Glutamatergic neuron (in vitro differentiated cells): ENCODE data around the gene MAP1LC3B2. TPM values are rescaled to one million over a fixed set of nuclear protein-coding genes. Genes with fewer than 3 reads are reported as not detected.

Source experiments
- DNase-seq: peaks from one replicate; pipeline ENCODE4 v3.0.0; 2022
- H3K27ac Mint-ChIP-seq: one replicate; pipeline ENCODE4 v1.8.0; 2020; ENCODE audit warnings: mild to moderate bottlenecking, mixed read lengths, inconsistent platforms; ENCODE audit not compliant: unreplicated experiment
- H3K27me3 Mint-ChIP-seq: one replicate; pipeline ENCODE4 v1.8.0; 2020; ENCODE audit warnings: mild to moderate bottlenecking, moderate library complexity, mixed read lengths, inconsistent platforms; ENCODE audit not compliant: unreplicated experiment
- H3K36me3 Mint-ChIP-seq: one replicate; pipeline ENCODE4 v1.8.0; 2020; ENCODE audit warnings: mild to moderate bottlenecking, mixed read lengths, inconsistent platforms; ENCODE audit not compliant: unreplicated experiment
- H3K4me1 Mint-ChIP-seq: one replicate; pipeline ENCODE4 v1.8.0; 2020; ENCODE audit warnings: mild to moderate bottlenecking, low read depth, mixed read lengths, inconsistent platforms; ENCODE audit not compliant: unreplicated experiment
- H3K4me3 Mint-ChIP-seq: one replicate; pipeline ENCODE4 v1.8.0; 2020; ENCODE audit warnings: mild to moderate bottlenecking, mixed read lengths, inconsistent platforms; ENCODE audit not compliant: unreplicated experiment
- H3K9me3 Mint-ChIP-seq: one replicate; pipeline ENCODE4 v1.8.0; 2020; ENCODE audit warnings: mild to moderate bottlenecking, moderate library complexity, mixed read lengths, inconsistent platforms; ENCODE audit not compliant: unreplicated experiment
- total RNA-seq: library from RNA; stranded (reverse); fragmentation: NEBNext Ultra II Directional; extraction: Animal tissue kit (Norgen Biotek cat#: 25700); gene quantifications from one replicate; pipeline ENCODE4 v1.2.1, GENCODE V29; 2021; ENCODE audit not compliant: unreplicated experiment
- TF ChIP-seq, protein P1 (sequence below): fragments of 200-600 bp; sonication (generic); IDR thresholded peaks from one replicate; pipeline ENCODE4 v1.5.0; 2021; ENCODE audit not compliant: partially characterized antibody, unreplicated experiment

MAP1LC3B2 gene
- total RNA-seq, 1 donor from 2014 or later, result 4.4 TPM

DNA sequence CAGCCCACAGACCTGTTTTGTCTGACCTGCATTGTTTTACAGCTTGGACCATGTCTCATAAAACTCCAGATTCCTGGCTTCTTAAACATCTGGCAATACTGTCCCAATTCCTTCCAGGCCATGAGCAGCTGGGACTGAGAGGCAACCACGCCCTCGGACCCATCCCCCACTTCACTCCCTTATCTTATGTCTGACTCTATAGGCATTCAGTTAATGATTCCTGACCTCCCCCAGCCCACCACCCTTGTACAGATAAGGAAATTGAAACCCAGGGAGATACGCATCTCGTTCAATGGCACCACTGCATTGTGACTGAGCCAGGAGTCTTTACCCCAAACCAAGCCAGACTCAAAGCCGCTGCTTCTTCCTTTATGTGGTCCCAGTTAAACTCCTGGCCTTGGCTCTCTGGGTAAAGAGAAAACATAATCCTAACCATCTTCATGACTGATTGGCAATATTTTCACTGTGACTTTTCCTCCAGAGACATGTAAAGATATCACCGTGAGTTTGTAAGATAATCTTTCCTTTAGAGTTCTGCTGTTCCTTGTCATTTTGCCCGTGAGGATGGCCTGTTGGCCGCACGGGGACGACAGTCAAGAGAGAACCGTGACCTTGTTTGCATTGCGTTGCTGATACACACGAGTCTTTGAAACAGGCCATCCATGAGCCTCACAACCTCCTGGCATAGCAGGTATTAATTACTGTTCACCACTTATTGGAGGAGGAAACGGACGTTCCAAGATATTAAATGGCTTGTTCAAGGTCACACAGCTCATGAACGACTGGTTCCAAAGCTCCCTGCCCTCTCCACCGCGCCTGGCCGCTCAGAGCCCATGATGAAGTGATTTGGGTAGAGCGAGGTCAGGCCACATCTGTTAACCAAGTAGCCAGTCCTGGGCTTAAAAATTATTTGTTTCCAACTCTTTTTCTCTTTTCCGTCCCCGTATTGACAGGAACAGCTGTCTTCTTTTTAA lies 39.4 kb downstream of the MAP1LC3B2 start:
- Mint-ChIP-seq H3K9me3 (peaks cover 5% of the 10 kb centered on the region), H3K4me1 (peaks cover 6% of the 10 kb centered on the region), H3K27me3 (peaks cover 4% of the 10 kb centered on the region), H3K4me3 (no peak overlapping the region), H3K27ac (no peak overlapping the region), H3K36me3 (no peaks in the 10 kb centered on the region)
- no peak for DNase-seq
- TF ChIP-seq, protein P1, sequence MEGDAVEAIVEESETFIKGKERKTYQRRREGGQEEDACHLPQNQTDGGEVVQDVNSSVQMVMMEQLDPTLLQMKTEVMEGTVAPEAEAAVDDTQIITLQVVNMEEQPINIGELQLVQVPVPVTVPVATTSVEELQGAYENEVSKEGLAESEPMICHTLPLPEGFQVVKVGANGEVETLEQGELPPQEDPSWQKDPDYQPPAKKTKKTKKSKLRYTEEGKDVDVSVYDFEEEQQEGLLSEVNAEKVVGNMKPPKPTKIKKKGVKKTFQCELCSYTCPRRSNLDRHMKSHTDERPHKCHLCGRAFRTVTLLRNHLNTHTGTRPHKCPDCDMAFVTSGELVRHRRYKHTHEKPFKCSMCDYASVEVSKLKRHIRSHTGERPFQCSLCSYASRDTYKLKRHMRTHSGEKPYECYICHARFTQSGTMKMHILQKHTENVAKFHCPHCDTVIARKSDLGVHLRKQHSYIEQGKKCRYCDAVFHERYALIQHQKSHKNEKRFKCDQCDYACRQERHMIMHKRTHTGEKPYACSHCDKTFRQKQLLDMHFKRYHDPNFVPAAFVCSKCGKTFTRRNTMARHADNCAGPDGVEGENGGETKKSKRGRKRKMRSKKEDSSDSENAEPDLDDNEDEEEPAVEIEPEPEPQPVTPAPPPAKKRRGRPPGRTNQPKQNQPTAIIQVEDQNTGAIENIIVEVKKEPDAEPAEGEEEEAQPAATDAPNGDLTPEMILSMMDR, result no peak

- Mint-ChIP-seq H3K27me3 (peaks cover 6% of the 10 kb centered on the region), H3K36me3 (no peaks in the 10 kb centered on the region), H3K4me1 (peaks cover 8% of the 10 kb centered on the region), H3K9me3 (peaks cover 7% of the 10 kb centered on the region), H3K4me3 (no peak overlapping the region), H3K27ac (no peak overlapping the region)
- peak; percentile 78 for DNase-seq
- TF ChIP-seq, protein P1, result peak; percentile 66
Measured at GRCh38 chr12:116599285-116600136, 40.3 kb downstream of the MAP1LC3B2 start.

DNA sequence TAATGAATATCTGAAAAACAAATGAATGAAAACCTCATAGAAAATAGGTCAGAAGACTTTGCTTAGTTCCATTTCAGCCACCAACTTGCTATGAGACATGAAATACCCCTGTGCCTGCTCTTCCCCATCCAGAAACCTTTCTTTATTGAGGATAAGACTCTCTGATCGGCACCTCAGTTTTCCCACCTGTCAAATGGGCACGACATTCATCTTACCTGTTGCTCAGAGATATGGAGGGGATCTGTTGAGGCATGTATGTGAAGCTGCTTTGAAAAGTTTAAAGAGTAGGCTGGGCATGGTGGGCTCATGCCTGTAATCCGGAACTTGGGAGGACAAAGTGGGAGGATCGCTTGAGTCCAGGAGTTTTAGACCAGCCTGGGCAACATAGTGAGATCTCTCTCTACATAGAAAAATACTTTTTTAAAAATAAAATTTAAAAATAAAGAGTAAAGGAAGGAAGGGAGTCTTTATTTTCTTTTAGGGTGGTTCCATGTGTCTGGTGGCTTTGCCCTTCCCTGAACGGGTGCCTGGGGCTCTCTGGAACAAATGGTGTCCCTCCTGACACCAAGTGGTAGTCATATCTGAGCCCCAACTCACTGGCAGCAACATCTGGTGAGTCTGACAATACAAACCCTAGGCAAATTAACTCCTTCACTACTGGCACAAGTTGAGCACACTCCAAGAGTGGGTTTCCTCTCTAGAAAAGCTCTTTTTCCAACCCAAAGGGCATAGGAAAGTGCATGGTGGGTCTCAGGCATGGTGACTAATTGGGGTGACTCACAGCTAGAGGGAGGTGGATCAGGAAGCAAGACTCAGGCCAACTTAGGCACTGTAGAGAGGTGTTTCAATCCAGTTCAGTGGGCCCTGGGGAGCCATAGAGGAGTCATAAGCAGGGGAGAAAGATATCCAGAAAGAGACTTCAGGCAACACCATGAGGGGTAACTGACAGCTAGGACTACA lies 42.1 kb downstream of the MAP1LC3B2 start:
- H3K4me3 Mint-ChIP-seq, result no peak overlapping the region
- peaks cover 15% of the 10 kb centered on the region for H3K4me1 Mint-ChIP-seq
- TF ChIP-seq, protein P1, result no peak
- H3K9me3 Mint-ChIP-seq, result peaks cover 7% of the 10 kb centered on the region
- no peak for DNase-seq
- peaks cover 4% of the 10 kb centered on the region for H3K27me3 Mint-ChIP-seq
- no peak overlapping the region for H3K27ac Mint-ChIP-seq
- H3K36me3 Mint-ChIP-seq, result no peaks in the 10 kb centered on the region

DNA sequence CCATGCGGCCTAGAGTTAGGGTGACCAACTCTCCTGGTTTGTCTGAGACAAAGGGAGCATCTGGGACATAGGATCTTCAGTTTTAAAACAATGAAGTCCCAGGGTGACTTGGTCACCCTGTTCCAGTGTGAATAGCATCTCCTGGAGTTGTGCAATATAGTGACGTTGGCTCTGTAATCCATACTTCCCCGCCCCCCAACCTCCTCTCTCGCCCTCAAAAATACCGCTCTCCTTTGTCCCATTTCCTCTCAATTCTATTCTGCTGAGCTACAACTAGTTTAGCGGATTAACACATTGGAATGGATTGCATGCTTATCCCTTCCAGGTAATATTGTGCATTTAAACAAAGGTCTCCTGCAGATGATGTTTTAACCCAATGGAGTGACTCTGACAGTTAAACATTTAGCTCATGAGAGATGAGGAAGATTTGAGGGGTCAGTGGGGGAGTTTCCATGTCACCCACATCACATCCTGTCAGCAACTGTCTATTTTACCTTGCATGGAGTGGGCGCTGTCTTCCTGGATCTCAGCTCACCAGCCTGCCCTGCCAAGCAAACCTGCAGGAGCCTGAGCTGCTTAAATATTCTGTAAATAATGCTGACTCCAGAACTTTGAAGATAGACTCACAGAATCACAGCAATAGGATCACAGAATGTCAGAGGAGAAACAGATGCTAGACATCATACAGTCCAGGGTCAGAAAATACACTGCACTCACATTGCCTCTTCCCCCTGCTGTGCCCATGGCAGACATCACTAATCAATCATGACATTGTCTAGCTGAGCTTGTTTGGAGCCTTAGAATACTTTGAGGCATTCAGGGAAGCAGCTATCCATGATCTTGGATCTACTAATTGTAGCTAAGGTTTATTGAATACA lies 43.0 kb downstream of the MAP1LC3B2 start:
- Mint-ChIP-seq H3K4me3 (no peak overlapping the region), H3K4me1 (peaks cover 15% of the 10 kb centered on the region), H3K27me3 (peaks cover 4% of the 10 kb centered on the region), H3K9me3 (peaks cover 7% of the 10 kb centered on the region), H3K36me3 (no peaks in the 10 kb centered on the region), H3K27ac (no peak overlapping the region)
- no peak for DNase-seq
- TF ChIP-seq, protein P1, result no peak
